Myocyte (in vitro differentiated cells): ENCODE measurements around the gene ING5. TPM values are rescaled to one million over a fixed set of nuclear protein-coding genes. Genes with fewer than 3 reads are reported as not detected.

Experiments
- DNase-seq: peaks from one replicate; pipeline ENCODE4 v3.0.0-alpha.2; 2012; ENCODE audit warnings: low read depth
- total RNA-seq: library from RNA; depleted of rRNA; stranded (reverse); fragments of >200 nt; gene quantifications from 2 replicates; pipeline ENCODE4 v1.2.3, GENCODE V29; 2014

Gene ING5
- total RNA-seq, 1 donor from 2014 or later, result 21.4 TPM

GRCh38 chr2:241672243-241673188 is 29.3 kb upstream of the ING5 start:
- DNase-seq, result no peak

DNA sequence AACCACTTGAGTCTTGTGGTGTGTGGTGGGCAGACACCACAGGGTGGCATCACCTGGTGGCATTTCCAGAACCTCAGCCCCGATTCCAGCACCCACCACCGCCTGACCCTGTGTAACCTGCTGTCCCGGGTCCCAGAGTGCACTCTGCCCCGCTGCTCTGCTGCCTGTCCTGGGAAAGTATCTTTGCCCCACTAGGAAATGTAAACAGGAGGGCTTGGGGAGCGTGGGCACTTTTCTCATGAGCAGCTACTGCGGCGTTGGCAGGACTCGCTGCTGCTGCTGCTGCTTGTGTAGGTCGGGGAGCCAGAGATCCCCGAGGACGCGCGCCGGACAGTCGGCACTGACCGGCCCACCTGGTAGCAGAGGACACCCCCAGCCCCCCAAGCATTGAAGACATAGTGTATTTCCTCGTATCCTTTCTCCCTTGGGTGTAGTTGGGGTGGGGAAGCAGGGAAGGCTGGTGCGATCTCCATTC is 28.6 kb upstream of the ING5 start:
- no peak for DNase-seq

DNA sequence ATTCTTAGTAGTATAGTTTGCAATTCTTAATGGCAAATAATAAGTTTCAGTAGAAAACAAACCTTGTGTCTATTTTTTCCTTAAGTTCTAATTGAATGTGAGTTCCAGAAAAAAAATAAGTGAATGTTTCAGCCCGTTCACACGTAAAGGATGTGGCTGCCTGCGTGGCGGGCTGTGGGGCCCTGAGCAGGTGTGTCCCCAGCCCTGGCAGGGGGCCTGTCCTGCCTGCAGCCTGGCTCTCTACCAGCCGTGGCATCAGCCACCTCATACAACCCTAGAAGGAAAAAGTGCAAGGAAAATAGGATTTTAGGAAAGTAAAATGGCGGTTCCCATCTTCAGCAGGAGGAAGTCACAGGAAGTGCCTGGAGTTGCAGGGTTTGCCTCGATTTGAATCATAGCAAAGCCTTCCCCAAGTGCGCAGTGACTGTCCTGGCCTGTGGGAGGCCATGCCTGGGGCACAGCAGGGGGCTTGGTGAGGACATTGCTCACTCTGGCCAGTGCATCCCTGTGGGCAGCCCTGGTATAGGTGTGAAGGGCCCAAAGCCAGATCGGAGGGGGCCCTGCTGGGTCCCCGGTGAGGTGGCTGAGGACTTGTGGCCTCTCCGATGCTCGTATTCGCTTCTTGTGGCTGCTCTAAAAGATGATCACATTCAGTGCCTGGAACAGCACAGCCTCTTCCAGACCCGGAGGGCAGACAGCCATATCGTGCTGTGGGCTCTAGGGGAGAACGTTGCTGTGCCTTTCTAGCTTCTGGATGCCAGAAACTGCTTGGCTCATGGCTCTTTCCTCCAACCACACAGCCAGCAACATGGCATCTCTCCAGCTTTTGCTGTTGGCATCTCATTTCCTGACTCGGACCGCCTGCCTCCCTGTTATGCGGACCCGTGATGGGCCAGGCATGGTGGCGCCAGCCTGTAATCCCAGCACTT is 27.8 kb upstream of the ING5 start:
- peak; percentile 52 for DNase-seq

DNA sequence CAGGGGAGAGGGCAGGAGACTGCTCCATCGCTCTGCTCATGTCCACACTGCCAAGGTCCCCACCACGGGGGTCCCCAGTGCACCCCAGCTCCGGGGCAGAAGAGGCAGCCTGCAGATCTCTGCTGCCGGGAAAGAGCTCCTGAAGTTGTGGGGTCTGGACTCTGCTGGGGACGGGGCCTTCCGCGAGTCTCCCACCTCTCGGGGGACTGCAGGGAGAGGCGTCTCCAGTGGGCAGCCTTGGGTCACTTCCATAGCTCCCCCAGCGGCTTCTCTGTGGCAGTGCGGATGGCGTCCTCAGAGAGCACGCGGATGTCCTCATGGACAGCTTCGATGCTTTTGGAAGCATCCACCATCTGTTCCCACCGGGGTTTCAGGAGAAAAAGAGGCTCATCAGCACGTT is 26.0 kb upstream of the ING5 start:
- no peak for DNase-seq

DNA sequence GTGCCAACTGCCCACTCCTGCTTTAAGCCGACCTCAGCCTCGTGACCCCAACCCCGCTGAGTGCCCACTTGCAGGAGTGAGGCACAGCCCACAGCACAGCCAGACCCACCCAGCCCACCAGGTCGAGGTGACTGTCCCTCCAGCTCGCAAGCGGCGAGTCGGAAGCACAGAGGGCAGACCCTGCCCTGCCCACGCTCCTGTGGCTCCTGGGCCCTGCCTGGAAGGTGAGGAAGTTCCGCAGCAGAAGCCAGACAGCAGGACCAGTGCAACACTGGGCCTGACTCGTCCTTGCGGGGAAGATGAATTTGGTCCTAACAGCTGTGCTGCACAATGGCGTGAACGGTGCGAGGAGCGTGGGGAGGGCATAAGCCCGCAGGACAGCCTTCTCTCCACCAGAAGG is 25.2 kb upstream of the ING5 start:
- DNase-seq, result no peak

GRCh38 chr2:241677392-241677791 is 24.4 kb upstream of the ING5 start:
- no peak for DNase-seq

DNA sequence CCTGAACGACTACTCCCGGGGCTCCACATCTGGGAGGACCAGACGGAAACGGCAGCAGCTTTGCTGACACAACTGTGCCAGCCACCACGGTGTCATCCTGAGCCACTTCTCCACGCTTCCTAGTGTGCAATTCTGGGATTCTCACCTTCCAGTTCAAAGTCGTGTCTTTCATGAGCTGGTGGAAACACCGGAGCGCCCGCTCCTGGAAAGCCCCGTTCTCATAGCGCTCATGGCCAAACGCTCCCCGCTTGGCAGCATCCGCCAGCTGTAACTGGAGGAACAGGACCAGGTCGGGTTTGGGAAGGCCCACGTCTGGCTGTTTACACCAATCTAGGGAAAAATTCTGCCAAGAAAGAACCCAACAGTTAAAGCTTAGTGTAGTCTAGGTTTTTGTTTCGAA is 23.5 kb upstream of the ING5 start:
- no peak for DNase-seq

DNA sequence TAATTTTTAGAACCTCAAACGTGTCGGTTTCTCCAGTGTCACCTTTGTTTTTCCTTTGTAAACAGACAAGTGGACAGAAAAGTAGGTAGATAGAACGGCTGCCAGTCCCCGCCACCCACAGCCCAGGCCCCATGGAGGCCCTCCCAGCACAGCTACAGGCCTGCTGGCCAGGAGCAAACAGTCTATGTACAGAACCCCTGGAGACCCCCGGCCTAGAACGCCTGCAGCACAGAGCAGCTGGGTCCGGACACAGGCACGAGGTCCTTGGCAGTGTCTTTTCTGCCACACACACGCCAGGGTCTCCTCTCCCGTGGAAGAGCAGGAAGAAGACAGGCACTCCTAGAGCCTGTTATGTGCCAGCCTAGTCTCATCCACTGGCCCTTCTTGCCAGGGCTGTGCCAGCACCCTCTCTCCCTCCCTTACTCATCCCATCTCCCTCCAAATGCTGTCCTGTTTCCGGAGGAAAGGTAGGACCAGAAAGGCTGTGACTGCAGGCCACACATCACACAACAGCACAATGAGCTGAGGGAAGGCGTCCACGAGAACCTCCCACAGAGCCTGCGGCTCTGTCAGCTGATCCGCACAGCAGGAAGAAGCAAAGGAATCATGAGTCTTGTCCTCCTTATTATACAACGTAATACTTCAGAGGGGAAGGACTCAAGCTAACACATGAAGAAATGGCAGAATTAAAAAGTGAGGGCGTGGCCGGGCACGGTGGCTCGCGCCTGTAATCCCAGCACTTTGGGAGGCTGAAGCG is 22.9 kb upstream of the ING5 start:
- no peak for DNase-seq

GRCh38 chr2:241680044-241680443 is 21.8 kb upstream of the ING5 start:
- DNase-seq, result no peak

GRCh38 chr2:241680827-241681599 is 20.8 kb upstream of the ING5 start:
- peak; percentile 96 for DNase-seq

DNA sequence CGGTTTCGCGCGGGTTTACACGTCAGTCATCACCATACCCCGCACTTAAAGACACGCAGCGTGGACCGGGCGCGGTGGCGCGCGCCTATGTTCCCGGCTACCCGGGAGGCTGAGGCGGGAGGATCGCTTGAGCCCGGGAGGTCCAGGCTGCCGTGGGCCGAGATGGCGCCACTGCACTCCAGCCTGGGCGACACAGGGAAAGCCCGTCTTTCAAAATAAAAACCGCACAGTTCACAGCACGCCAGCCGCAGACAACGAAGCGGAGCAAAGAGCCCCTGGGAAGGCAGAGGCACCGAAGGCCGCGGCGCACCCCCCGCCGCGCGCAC is 15.6 kb upstream of the ING5 start:
- DNase-seq, result no peak

DNA sequence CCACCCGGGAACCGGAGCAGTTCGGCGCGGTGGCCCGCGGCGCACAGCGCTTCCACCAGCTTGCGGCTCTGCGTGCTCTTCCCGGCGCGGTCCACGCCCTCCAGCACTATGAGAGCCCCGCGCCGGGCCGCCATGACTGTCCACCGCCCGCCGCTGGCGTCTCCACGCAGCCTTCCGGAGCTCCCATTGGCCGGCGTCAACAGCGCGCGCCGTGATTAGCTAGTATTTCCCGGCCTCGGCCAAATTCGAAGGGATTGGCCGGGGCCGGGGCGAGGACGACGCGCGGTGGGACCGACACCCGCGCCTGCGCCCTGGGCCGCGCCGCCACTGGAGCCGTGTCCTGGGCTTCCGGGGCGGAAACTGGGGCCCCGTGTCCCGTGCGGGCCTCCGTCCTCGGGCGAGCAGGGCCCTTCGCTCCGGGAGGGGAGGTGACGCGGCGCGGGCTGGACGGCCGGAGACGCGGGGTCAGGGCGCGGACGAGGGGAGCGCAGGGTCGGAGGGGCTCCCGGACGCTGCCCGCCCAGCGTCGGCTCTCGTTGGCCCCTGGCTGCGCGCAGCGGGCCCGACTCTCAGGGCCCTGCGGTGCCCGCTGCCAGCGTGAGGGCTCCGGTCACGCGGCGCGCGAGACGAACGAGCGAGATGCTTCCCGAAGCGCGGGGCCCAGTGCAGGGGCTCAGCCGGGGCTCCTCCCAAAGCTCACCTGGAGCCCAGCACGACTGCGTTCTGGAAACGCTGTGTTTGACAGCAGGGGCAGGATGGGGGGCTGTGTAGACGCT is 15.0 kb upstream of the ING5 start, which contains the start of gene DTYMK:
Gene DTYMK, minus strand, starts transcription at position 166 of the 776 bp plus-strand sequence. Its CDS starts 32 bp downstream, at position 134.
- peak; percentile 98 for DNase-seq

DNA sequence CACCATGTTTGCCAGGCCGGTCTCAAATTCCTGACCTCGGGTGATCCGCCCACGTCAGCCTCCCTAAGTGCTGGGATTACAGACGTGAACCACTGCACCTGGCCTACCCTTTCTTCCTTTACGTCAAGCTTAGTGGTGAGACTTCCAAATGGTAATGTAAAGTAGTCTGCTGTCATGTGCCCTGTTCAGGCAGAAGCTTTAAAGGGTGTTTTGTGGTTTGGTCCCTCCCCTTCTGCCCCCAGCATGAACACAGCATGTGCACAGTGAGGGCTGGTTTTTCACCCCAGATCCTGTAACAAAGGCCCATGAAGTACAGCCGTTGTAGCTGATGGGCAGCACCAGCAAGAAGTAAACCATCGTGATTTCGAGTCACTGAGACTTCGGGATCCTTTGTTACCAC is 12.5 kb upstream of the ING5 start:
- DNase-seq, result no peak

GRCh38 chr2:241690202-241690717 is 11.6 kb upstream of the ING5 start:
- no peak for DNase-seq

DNA sequence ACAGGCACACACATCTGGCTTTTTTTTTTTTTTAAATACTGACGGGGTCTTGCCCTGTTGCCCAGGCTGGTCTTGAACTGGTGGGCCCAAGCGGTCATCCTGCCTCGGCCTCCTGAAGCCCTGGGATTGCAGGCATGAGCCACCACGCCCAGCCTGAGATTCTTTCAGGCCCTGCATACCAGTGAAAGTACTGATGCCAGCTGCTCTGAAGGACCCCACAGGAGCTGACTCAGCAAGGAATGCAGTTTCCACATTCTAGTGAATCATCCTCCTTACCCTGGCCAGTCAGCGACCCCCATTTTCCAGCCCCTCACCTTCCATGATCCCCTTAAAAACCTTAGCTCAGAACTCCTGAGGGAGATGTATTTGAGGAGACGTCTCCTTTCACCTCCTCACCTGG is 9.4 kb upstream of the ING5 start:
- DNase-seq, result peak; percentile 75

DNA sequence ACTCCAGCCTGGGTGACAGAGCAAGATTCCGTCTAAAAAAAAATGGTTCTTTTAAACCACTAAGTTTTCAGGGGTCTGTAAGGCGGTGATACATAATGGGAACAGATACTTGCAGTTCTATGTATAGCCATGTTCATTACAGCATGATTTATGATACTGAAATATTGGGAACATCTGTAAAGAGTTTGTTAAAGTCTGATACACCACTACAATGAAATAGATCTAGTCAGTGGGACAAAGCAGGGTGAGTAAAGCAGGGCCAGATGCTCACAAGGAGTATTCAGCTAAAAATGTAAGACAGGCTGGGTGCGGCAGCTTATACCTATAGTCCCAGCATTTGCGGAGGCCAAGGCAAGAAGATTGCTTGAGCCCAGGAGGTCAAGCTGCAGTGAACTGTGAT is 6.2 kb upstream of the ING5 start:
- no peak for DNase-seq

GRCh38 chr2:241701149-241701398 is 765 bp upstream of the ING5 start:
- no peak for DNase-seq

DNA sequence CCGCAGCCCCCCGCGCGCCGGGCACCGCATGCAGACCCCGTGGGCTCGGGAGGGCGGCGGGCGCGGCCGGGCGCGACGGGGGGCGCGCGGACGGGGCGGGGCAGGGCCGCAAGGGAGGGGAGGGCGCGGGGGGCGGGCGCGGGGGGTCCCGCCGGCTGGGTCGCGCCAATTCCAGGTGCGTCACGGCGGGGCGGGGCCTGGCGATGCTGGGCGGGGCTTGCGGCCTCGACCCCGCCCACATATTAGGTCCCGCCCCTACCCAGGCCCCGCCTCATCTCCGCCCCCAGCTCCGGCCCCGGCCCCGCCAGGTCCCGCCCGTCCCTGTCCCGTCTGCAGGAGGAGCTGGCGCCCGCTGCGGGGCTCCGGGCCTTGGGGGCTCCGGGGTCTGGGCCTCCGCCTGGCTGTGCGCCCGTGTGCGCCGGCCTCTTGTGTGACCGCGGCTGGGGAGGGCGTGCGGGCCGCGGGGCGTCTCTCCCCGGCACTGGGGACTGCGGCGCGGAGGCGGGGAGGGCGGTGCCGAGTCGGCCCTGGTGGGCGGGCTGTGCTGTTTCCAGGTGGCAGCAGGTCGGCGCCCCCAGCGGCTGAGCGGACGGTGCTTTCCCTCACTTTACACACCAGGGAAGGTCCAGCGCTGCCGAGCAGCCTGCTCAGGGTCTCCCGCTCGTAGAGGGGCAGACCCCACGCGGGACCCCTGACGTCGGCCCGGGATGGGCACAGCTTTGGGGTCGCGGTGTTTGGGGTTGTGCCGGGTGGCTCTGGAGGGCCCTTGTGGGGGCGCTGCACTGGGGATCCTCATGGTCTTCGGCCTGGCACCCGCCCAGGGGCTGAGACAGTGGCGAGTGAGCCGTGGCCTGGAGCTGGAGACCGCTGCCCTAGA is 554 bp downstream of the ING5 start:
- peak; percentile 75 for DNase-seq
